ENCODE results near the gene WDR37. TPM values are rescaled to one million over a fixed set of nuclear protein-coding genes. Genes with fewer than 3 reads are reported as not detected.

Gene WDR37
- total RNA-seq, 1 experiment from 2014 or later, result 20.6 TPM

DNA sequence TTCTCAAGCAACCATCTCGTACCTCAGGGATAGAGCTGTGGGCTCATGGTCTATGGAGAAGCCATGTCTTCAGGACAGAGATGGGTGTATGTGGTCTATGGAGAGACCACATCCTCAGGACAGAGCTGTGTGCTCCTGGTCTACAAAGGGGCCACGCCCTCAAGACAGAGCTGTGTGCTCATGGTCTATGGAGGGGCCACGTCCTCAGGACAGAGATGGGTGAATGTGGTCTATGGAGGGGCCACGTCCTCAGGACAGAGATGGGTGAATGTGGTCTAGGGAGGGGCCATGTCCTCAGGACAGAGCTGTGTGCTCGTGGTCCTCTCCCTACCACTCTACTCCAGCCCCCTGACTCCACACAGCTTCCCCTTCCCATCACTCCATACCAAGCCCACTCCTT, 117.8 kb downstream of the WDR37 start:
- Mint-ChIP-seq H3K27ac (ENCODE audit: unreplicated experiment) (no peak overlapping the region), H3K27me3 (ENCODE audit: insufficient read depth, unreplicated experiment) (peaks cover 3% of the 10 kb centered on the region), H3K36me3 (ENCODE audit: insufficient read depth, unreplicated experiment) (no peaks in the 10 kb centered on the region), H3K4me1 (ENCODE audit: low read depth, unreplicated experiment) (no peaks in the 10 kb centered on the region), H3K9me3 (ENCODE audit: unreplicated experiment) (no peaks in the 10 kb centered on the region), H3K4me3 (ENCODE audit: unreplicated experiment) (no peak overlapping the region)
- Histone ChIP-seq H3K4me3 (ENCODE audit: low read depth, low read length) (no peak overlapping the region), H3K9me3 (no peaks in the 10 kb centered on the region), H3K36me3 (ENCODE audit: control insufficient read depth, insufficient read depth, low read length) (no peaks in the 10 kb centered on the region), H3K4me1 (no peaks in the 10 kb centered on the region), H3K27me3 (replicated peaks; ENCODE audit: control insufficient read depth, insufficient read depth, low read length) (no peaks in the 10 kb centered on the region)
- ChIA-PET POLR2A (no interaction called here), CTCF (no interaction called here)
- no TSS peak for BruUV-seq (replicated peaks)
- TF ChIP-seq, protein P1, sequence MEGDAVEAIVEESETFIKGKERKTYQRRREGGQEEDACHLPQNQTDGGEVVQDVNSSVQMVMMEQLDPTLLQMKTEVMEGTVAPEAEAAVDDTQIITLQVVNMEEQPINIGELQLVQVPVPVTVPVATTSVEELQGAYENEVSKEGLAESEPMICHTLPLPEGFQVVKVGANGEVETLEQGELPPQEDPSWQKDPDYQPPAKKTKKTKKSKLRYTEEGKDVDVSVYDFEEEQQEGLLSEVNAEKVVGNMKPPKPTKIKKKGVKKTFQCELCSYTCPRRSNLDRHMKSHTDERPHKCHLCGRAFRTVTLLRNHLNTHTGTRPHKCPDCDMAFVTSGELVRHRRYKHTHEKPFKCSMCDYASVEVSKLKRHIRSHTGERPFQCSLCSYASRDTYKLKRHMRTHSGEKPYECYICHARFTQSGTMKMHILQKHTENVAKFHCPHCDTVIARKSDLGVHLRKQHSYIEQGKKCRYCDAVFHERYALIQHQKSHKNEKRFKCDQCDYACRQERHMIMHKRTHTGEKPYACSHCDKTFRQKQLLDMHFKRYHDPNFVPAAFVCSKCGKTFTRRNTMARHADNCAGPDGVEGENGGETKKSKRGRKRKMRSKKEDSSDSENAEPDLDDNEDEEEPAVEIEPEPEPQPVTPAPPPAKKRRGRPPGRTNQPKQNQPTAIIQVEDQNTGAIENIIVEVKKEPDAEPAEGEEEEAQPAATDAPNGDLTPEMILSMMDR (IDR thresholded peaks at IDR 0.05; ENCODE audit: insufficient read depth in 1 of 2, low read depth in 1 of 2, low read length in 1 of 2, severe bottlenecking in 1 of 2, unreplicated experiment in 1 of 2), result no peak
- peak in 1 of 2 experiments; percentile 32 for DNase-seq
- intact Hi-C loops (cut with micrococcal nuclease; ENCODE audit: unreplicated experiment), result loop anchor here (5.0 kb wide), 1 partner anchor 193 kb away; no protein-coding TSS in a partner anchor

GRCh38 chr10:1175956-1176565, 119.9 kb downstream of the WDR37 start:
- Mint-ChIP-seq H3K4me1 (ENCODE audit: low read depth, unreplicated experiment) (no peaks in the 10 kb centered on the region), H3K27me3 (ENCODE audit: insufficient read depth, unreplicated experiment) (no peaks in the 10 kb centered on the region), H3K27ac (ENCODE audit: unreplicated experiment) (no peak overlapping the region), H3K9me3 (ENCODE audit: unreplicated experiment) (no peaks in the 10 kb centered on the region), H3K4me3 (ENCODE audit: unreplicated experiment) (no peak overlapping the region), H3K36me3 (ENCODE audit: insufficient read depth, unreplicated experiment) (no peaks in the 10 kb centered on the region)
- Histone ChIP-seq H3K27me3 (replicated peaks; ENCODE audit: control insufficient read depth, insufficient read depth, low read length) (no peaks in the 10 kb centered on the region), H3K9me3 (no peaks in the 10 kb centered on the region), H3K4me1 (no peaks in the 10 kb centered on the region), H3K4me3 (ENCODE audit: low read depth, low read length) (no peak overlapping the region), H3K36me3 (ENCODE audit: control insufficient read depth, insufficient read depth, low read length) (no peaks in the 10 kb centered on the region)
- DNase-seq, result peak in 1 of 2 experiments; percentile 30
- TF ChIP-seq, protein P1 (IDR thresholded peaks at IDR 0.05; ENCODE audit: insufficient read depth in 1 of 2, low read depth in 1 of 2, low read length in 1 of 2, severe bottlenecking in 1 of 2, unreplicated experiment in 1 of 2), result no peak
- CTCF ChIA-PET, result no interaction called here
- POLR2A ChIA-PET, result no interaction called here
- intact Hi-C loops (cut with micrococcal nuclease; ENCODE audit: unreplicated experiment), result no loop called here
- BruUV-seq (replicated peaks), result no TSS peak

GRCh38 chr10:1177936-1178335, 121.8 kb downstream of the WDR37 start:
- Histone ChIP-seq H3K9me3 (no peaks in the 10 kb centered on the region), H3K4me3 (ENCODE audit: low read depth, low read length) (no peak overlapping the region), H3K4me1 (no peaks in the 10 kb centered on the region), H3K36me3 (ENCODE audit: control insufficient read depth, insufficient read depth, low read length) (no peaks in the 10 kb centered on the region), H3K27me3 (replicated peaks; ENCODE audit: control insufficient read depth, insufficient read depth, low read length) (no peaks in the 10 kb centered on the region)
- ChIA-PET POLR2A (no interaction called here), CTCF (no interaction called here)
- H3K9me3 Mint-ChIP-seq (ENCODE audit: unreplicated experiment), result no peaks in the 10 kb centered on the region
- no peaks in the 10 kb centered on the region for H3K4me1 Mint-ChIP-seq (ENCODE audit: low read depth, unreplicated experiment)
- no peak overlapping the region for H3K4me3 Mint-ChIP-seq (ENCODE audit: unreplicated experiment)
- H3K27me3 Mint-ChIP-seq (ENCODE audit: insufficient read depth, unreplicated experiment), result no peaks in the 10 kb centered on the region
- TF ChIP-seq, protein P1 (IDR thresholded peaks at IDR 0.05; ENCODE audit: insufficient read depth in 1 of 2, low read depth in 1 of 2, low read length in 1 of 2, severe bottlenecking in 1 of 2, unreplicated experiment in 1 of 2), result no peak
- H3K36me3 Mint-ChIP-seq (ENCODE audit: insufficient read depth, unreplicated experiment), result no peaks in the 10 kb centered on the region
- no TSS peak for BruUV-seq (replicated peaks)
- H3K27ac Mint-ChIP-seq (ENCODE audit: unreplicated experiment), result no peak overlapping the region
- intact Hi-C loops (cut with micrococcal nuclease; ENCODE audit: unreplicated experiment), result no loop called here
- DNase-seq, result peak in 1 of 2 experiments; percentile 17
